HG02840 (cell line): ENCODE results near the gene PLN.
A peak's percentile ranks its signal among the peaks of the same experiment; 100 is the strongest.

Experiments used
- ATAC-seq: cut with Tn5 transposase; IDR thresholded peaks from one replicate; pipeline ENCODE4 v1.9.1; 2021; ENCODE audit warnings: mild to moderate bottlenecking, moderate library complexity, moderate number of reproducible peaks; ENCODE audit not compliant: unreplicated experiment, low FRiP score

Gene PLN

GRCh38 chr6:118535176-118535844 lies 12.8 kb upstream of the PLN start:
- ATAC-seq = no peak

DNA sequence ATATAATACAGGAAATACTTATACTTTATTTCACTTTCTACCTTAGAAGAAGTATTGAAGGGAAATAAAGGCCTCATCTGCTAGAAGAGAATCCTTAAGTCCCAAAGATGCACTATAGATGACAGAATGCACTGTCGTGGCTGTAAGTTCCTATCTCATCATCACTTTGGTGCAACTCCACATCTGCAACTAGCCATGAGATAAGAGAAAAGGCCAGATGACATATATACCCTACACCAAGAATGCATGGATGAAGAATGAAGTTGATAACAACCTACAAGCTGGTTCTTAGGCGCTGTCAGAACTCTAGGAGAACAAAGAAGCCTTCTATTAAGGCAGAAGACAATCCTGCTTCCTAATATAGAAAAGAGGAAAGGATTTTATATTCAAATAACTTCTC lies 11.6 kb upstream of the PLN start:
- no peak for ATAC-seq

- no peak for ATAC-seq
Measured at GRCh38 chr6:118537574-118537973, 10.5 kb upstream of the PLN start.

DNA sequence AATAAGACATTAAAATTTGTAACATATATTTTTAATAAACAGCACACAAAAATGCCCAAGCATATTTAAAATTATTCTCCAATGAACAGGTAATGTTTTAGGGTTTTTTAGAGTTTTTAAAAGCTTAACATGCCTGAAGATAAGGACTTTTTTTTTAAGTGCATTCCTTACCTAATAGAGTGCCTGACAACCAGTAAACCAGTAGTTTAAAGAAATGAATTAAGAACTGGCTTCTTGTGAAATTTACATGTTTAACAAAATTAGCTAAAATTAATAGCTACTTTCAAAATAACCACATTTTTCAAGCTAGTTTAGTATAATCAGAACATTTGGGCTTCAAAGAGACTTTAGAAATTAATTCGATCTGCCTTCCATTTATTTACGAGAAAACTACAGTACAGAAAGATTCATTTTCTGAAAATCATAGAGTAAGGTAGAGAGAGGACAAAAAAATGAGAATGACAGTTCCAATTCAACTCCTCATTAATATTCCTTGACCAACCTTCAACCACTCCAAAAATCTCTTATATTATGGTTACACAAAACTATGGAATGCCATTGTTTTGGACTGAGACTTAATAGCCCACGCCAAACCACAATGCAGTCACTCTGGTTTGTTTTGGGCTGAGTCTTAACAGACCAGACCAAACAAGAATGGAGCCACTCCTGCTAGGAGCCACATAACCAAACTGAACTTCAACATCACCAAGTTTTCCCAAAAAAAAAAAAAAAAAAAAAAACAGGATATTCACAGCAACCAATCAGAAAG lies 5.7 kb upstream of the PLN start:
- ATAC-seq = no peak

DNA sequence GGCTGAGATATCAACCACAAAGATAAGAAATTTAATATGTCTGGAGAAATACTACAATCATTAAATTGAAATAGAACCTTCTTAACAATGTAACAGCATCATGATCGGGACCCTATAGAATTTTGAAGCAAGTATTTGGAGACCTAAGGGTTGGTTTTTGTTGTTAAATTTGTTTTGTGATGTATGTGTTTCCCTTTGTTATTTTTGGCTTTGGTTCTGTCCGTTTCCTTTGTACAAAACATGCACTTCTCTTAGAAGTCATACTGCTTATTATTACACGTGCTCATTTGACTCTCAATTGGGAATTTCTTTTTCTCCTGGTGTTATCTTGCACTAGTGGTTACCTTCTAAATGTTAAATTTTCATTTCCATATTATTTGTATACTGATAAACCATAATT lies 4.0 kb upstream of the PLN start:
- ATAC-seq = no peak

GRCh38 chr6:118546164-118546879 lies 1.8 kb upstream of the PLN start:
- ATAC-seq = no peak

DNA sequence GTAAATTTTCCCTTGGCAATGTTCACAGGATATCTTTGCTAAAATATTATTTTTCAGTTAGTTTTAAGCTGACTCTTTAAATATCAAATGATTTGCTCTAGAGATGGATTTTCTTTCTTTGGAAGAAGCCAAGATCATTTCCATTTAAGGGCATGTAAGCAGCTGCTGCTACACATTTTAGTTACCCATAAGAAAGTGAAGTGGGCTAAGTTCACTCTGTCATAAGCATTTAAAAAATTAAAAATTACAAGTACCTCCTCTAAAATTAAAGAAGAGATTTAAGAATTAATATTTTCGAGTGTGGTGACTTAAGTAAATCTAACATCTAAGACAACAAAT lies 1.2 kb upstream of the PLN start:
- no peak for ATAC-seq

DNA sequence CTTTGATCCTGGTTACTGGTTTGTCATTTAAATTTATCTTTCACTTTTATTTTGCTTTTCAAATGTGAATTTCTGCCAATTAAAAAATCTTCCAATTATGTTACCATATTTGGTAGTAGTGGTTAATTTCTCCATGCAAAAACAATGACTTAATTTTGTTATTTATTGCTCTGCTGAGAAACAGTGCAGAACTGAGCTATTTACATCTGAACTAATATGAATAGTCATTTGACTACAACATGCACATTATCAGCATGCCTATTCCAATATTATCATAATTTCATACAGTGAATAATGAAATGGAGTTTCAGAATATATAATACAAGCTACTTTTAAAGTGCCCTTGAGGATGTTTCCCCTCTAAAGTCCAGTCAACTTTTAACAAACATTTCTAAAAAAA lies 517 bp downstream of the PLN start:
- no peak for ATAC-seq

DNA sequence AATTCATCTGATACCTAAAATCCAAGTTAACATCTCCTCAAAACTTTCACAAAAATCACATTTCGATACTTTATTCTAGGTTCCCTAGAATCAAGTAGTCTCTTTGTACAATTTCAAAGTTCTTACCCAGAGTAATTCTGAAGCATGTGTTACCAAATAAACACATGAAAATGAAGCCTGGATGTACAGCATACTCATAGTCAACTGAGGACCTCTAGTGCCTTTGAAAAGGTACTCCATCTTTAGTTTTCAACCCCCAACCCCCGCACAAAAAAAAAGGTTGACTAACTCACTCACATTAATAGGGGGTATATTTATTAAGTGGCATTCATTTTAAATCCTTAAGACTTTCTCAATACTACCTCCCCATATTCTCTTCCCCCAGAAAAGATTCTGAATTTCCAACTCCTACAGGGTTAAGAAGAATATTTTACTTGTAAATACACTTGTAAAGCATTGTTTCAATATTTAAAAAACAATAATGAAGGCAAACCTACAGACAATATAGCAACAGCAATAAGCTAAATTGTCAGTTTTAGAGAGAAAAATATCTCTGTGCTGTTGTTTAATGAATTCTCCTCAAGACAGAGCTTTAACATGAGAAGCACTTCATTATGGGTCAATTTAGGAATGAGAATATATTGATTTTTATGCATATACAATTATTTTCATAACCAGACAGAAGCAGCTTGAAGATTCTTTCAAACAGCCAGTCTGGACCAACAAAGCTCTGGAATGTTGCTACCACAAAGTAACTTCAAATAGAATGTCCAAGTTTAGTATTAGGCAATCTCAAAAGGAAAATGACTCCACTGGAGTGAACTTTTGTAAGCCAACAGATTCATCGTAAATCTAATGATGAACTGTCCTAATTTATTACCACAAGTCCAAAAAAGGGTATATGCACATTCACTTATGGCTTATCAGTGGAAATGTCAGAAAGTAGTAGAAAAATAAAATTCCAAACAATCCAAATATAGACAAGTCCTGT lies 3.3 kb downstream of the PLN start:
- ATAC-seq = peak; percentile 87

GRCh38 chr6:118553132-118553531 lies 5.0 kb downstream of the PLN start:
- no peak for ATAC-seq

DNA sequence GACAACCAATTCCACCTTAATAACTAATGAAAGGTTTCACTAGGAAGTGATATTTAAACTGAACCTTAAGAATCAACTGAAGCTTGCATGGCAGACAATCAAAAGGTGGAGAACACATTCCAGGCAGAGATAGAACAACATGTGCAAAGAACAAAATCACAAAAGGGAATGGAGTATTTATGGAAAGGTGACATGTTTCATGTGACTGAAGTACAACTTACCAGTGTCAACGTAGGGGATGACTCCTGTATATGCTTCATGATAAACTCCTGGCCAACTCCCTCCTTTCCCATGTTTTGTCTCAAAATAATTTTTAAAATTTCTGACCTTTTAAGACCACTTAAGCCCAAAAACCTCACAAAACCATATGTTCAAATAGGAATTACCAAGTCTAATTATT lies 6.6 kb downstream of the PLN start:
- ATAC-seq = no peak

GRCh38 chr6:118558464-118559217 lies 10.5 kb downstream of the PLN start:
- peak; percentile 57 for ATAC-seq

DNA sequence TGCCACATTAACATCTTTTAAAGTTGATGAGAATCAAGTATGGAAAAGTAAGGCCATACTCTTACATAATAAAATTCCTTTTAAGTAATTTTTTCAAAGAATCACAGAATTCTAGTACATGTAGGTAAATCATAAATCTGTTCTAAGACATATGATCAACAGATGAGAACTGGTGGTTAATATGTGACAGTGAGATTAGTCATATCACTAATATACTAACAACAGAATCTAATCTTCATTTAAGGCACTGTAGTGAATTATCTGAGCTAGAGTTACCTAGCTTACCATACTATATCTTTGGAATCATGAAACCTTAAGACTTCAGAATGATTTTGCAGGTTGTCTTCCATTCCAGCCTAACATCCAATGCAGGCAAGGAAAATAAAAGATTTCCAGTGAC lies 11.6 kb downstream of the PLN start:
- peak; percentile 57 for ATAC-seq

- no peak for ATAC-seq
Measured at GRCh38 chr6:118562248-118562647, 14.2 kb downstream of the PLN start.

DNA sequence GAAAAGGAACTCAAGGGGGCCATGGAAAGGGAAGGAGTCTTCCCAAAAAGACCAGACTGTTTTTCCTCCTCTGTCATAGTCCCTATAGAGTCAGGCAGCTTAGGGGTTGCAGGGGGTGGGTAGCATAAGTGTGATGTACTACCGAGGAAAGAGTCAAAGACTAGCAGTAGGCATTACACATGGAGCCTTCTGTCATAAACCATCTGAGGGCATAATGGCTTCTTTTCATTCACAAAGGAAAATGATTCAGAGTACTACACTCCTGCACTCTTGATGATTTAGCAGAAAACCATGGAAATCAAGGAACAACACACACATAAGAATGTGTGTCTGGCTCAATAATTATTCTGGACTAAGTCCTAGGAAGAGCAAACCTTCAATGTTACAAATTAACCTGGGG lies 14.9 kb downstream of the PLN start:
- no peak for ATAC-seq

DNA sequence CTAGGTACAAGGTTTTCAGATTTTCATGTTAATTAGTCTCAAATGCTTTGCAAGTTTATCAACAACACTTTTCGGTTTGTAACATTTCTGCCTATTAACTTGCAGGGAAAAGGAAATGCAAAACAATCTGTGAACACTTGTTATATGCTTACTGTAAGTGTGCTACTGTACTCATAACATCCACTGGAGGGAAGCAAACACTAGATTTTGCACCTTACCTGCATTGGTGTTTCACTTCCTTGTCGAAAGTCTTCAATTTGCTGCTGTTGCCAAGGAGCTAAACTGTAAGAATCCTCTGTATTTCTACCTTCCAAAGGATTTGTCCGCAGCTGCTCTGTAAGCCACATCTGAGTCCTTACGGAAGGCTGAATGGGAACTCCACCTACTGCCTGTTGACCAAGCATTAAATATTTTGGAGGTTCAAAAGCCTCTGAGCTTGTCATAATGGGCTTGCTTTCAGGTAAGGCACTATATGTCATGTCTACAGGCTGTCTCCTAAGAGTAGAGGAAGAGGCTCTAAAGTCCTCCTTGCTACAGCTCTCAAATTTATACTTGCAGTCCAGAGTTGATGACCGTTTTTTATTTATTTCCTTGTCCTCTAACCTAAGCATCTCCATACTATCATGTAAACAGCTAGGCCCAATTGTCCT lies 17.3 kb downstream of the PLN start:
- ATAC-seq = peak; percentile 92

DNA sequence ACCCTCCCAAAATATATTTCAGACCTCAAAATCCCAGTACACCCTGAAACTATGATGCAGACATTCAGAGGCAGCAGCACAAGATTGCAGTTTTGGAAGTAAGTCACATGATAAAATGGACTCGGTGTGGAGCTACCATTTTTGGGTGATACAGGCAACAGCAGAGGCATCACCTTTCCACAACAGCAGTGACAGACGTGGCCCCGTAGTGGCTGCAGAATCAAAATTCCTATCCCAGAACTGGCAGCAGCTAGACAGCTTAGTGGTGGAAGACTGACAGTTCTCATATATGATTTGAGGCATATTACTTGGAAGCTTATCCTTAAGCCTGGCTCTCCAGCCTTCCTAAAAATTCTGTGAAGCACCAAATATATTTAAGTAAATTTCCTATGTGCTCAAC lies 19.9 kb downstream of the PLN start:
- no peak for ATAC-seq

GRCh38 chr6:118569498-118569897 lies 21.4 kb downstream of the PLN start:
- no peak for ATAC-seq

DNA sequence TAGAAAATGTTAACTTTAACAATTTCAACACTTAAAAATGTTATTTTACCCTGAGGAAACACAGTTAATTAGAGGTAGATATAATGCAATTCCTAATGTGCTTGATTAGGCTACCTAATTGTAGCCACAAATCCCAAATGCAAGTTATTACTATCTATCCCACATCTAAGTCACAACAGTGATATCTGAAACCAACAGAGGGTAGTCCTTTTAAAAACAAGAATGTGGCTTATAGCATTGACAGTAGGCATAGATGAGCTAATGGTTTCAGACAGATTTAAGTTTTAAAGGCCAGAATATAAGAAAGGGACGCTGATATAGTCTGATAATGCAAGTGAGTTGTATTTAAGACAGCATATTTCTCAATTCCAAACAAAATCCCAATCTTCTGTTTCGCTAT lies 23.0 kb downstream of the PLN start:
- no peak for ATAC-seq
